HepG2 (cell line): ENCODE results near the gene PRDX6. TPM values are rescaled to one million over a fixed set of nuclear protein-coding genes. Genes with fewer than 3 reads are reported as not detected.

ENCODE experiments used
- ATAC-seq: fragments of 200-7000 bp; cut with Tn5 transposase; 3 replicates; pipeline ENCODE4 v1.9.1; 2020; ENCODE audit warnings: mild to moderate bottlenecking, moderate library complexity
- BruUV-seq: library from RNA; stranded (reverse); fragments of 400-500 nt; replicated peaks from 2 replicates; lab custom pipeline; 2021; lab: Mats Ljungman, UMichigan
- CTCF ChIA-PET: fragments of 300-600 bp; formaldehyde crosslinking; extraction: SDS; loops from one replicate; lab custom pipeline; 2021; ENCODE audit warnings: low total read pairs, inconsistent platforms, low intra/inter-chr PET ratio; lab: Yijun Ruan, JAX
- POLR2A ChIA-PET: fragments of 350-600 bp; sonication (Branson Sonifier 250); formaldehyde crosslinking; loops from one replicate; lab custom pipeline; 2020; ENCODE audit warnings: antibody characterized with exemption, inconsistent platforms; lab: Yijun Ruan, JAX
- DNase-seq: peaks from one replicate; pipeline ENCODE4 v3.0.0-alpha.2; 2015; ENCODE audit warnings: low spot score
- FAIRE-seq: peaks from 3 replicates; lab custom pipeline; 2011; peaks lifted over from hg19 to GRCh38; lab: Jason Lieb, UNC
- H2AFZ ChIP-seq: one replicate; pipeline ENCODE4 v1.6.1; 2011; ENCODE audit warnings: low read length, inconsistent platforms
- H3K27ac ChIP-seq: fragments of 300-600 bp; 3 replicates; pipeline ENCODE4 v1.8.0; 2011; ENCODE audit warnings: mixed run types, mild to moderate bottlenecking, mixed read lengths, low read length, inconsistent platforms; ENCODE audit not compliant: insufficient read depth; ENCODE audit errors: extremely low read length
- H3K27me3 ChIP-seq, 2 experiments: fragments of 200-600 bp in 1 of 2; 2 replicates in 1 of 2; 3 replicates in 1 of 2; pipeline versions ENCODE4 v1.6.0 to v1.8.0; 2011; ENCODE audit warnings: low read length in 2 of 2, mild to moderate bottlenecking in 2 of 2, moderate library complexity in 2 of 2, inconsistent platforms in 1 of 2; ENCODE audit not compliant: insufficient read depth in 2 of 2, control insufficient read depth in 1 of 2
- H3K36me3 ChIP-seq, 2 experiments: fragments of 200-600 bp in 1 of 2; replicated peaks in 1 of 2; 2 replicates in 1 of 2; 3 replicates in 1 of 2; pipeline versions ENCODE4 v1.5.1 to v1.8.0; 2011; ENCODE audit warnings: low read length in 2 of 2, inconsistent platforms in 1 of 2; ENCODE audit not compliant: insufficient read depth in 2 of 2, control insufficient read depth in 1 of 2
- H3K4me1 ChIP-seq: 2 replicates; pipeline ENCODE4 v1.5.1; 2012; ENCODE audit warnings: low read length, inconsistent platforms; ENCODE audit not compliant: insufficient read depth
- H3K4me2 ChIP-seq: 2 replicates; pipeline ENCODE4 v1.6.0; 2011; ENCODE audit warnings: low read depth, low read length, inconsistent platforms
- H3K4me3 ChIP-seq, 3 experiments: fragments of 200-600 bp in 1 of 3; sonication (generic), shearing (Covaris generic) in 1 of 3; replicated peaks in 1 of 3; 2 replicates each; pipeline ENCODE4 v1.5.1; 2011 to 2016; ENCODE audit warnings: low read length in 3 of 3, inconsistent platforms in 2 of 3, low read depth in 2 of 3, mild to moderate bottlenecking in 2 of 3, control low read depth in 1 of 3, mixed read lengths in 1 of 3; ENCODE audit not compliant: insufficient read depth in 1 of 3
- H3K79me2 ChIP-seq: one replicate; pipeline ENCODE4 v1.6.1; 2011; ENCODE audit warnings: low read length, inconsistent platforms; ENCODE audit not compliant: insufficient read depth
- H3K9ac ChIP-seq: 2 replicates; pipeline ENCODE4 v1.6.0; 2011; ENCODE audit warnings: mild to moderate bottlenecking, low read depth, low read length, inconsistent platforms; ENCODE audit not compliant: insufficient read depth
- H3K9me3 ChIP-seq: 2 replicates; pipeline ENCODE4 v1.5.1; 2012; ENCODE audit warnings: mild to moderate bottlenecking, low read length
- H4K20me1 ChIP-seq: 2 replicates; pipeline ENCODE4 v1.6.0; 2011; ENCODE audit warnings: inconsistent platforms, mild to moderate bottlenecking, low read length, moderate library complexity; ENCODE audit not compliant: insufficient read depth
- CHD2 ChIP-seq: IDR thresholded peaks from 2 replicates; pipeline ENCODE4 v1.6.1; 2011; ENCODE audit warnings: low read depth, low read length, improper control_type of control experiment
- IRF2 ChIP-seq: IDR thresholded peaks from 2 replicates; pipeline ENCODE4 v1.6.1; 2018; ENCODE audit warnings: missing genetic modification reagents, missing compliant biosample characterization
- NCOA5 ChIP-seq: sonication (generic); formaldehyde crosslinking; IDR thresholded peaks from 2 replicates; pipeline ENCODE4 v1.4.0; 2020; ENCODE audit warnings: missing genetic modification reagents
- NPAS2 ChIP-seq: sonication (generic); formaldehyde crosslinking; IDR thresholded peaks from 2 replicates; pipeline ENCODE4 v1.8.0; 2022; ENCODE audit warnings: mild to moderate bottlenecking, missing genetic modification reagents, borderline replicate concordance
- RCOR2 ChIP-seq: IDR thresholded peaks from 2 replicates; pipeline ENCODE4 v1.6.1; 2016; ENCODE audit warnings: missing biosample characterization, missing genetic modification reagents
- ZNF567 ChIP-seq: sonication (generic); formaldehyde crosslinking; IDR thresholded peaks from 2 replicates; pipeline ENCODE4 v1.8.1; 2023; ENCODE audit warnings: mild to moderate bottlenecking, missing genetic modification reagents, borderline replicate concordance
- ZSCAN30 ChIP-seq: sonication (generic); formaldehyde crosslinking; IDR thresholded peaks from 2 replicates; pipeline ENCODE4 v1.5.0; 2020; ENCODE audit warnings: mild to moderate bottlenecking, missing genetic modification reagents
- WGBS: methylation state at CpG from one replicate; pipeline ENCODE4 v1.1.6; 2017; ENCODE audit warnings: low lambda C conversion rate; 5-methylcytosine and 5-hydroxymethylcytosine counted together
- in situ Hi-C: cut with HindIII; loops from 2 replicates; pipeline ENCODE4 v1.10.0; 2017; ENCODE audit warnings: low pct_unique_long_range_greater_than_20kb; ENCODE audit not compliant: extremely low pct_ligation_motif_present
- intact Hi-C: fragments of 100-400 bp; cut with micrococcal nuclease; formaldehyde crosslinking; loops from one replicate; pipeline ENCODE4 v1.10.0; 2022; ENCODE audit not compliant: unreplicated experiment
- polyA plus RNA-seq, 8 experiments: library from polyadenylated mRNA; depleted of rRNA in 3 of 8; stranded (reverse) in 7 of 8; unstranded in 1 of 8; fragments of >200 nt; fragmentation: Illumina TruSeq in 4 of 8; extraction: Trizol in 4 of 8; gene quantifications; 2 replicates each; pipeline versions ENCODE4 v1.2.1 to v1.2.3, GENCODE V29; 2011 to 2016; ENCODE audit warnings: low read depth in 4 of 8, missing spikeins in 1 of 8, mixed read lengths in 1 of 8; ENCODE audit not compliant: insufficient read depth in 1 of 8
- total RNA-seq, 5 experiments: library from RNA; depleted of rRNA; stranded (reverse); fragments of >200 nt; fragmentation: Illumina TruSeq; extraction: Trizol; gene quantifications; 2 replicates each; pipeline ENCODE4 v1.2.3, GENCODE V29; 2016; ENCODE audit warnings: low read depth in 1 of 5
- TF ChIP-seq, protein P1 (sequence below): sonication (generic); formaldehyde crosslinking; IDR thresholded peaks from 2 replicates; pipeline ENCODE4 v1.4.0; 2020; ENCODE audit warnings: mild to moderate bottlenecking, missing genetic modification reagents
- TF ChIP-seq, protein P2 (sequence below): sonication (generic); formaldehyde crosslinking; IDR thresholded peaks from 2 replicates; pipeline ENCODE4 v1.4.0; 2020; ENCODE audit warnings: mild to moderate bottlenecking, missing genetic modification reagents
- TF ChIP-seq, protein P3 (sequence below): sonication (generic); formaldehyde crosslinking; IDR thresholded peaks from 2 replicates; pipeline ENCODE4; 2020; ENCODE audit warnings: missing genetic modification reagents, mild to moderate bottlenecking, borderline replicate concordance
- TF ChIP-seq, protein P4 (sequence below): sonication (generic); formaldehyde crosslinking; IDR thresholded peaks from 2 replicates; pipeline ENCODE4 v1.5.0; 2020; ENCODE audit warnings: missing genetic modification reagents
- TF ChIP-seq, protein P5 (sequence below): sonication (generic); formaldehyde crosslinking; conservative IDR thresholded peaks from 2 replicates; pipeline ENCODE4 v1.4.0; 2020; ENCODE audit warnings: missing genetic modification reagents
- TF ChIP-seq, protein P6 (sequence below): sonication (generic); formaldehyde crosslinking; IDR thresholded peaks from 2 replicates; pipeline ENCODE4 v1.5.0; 2020; ENCODE audit warnings: mild to moderate bottlenecking, missing genetic modification reagents
- TF ChIP-seq, protein P7 (sequence below): sonication (generic); formaldehyde crosslinking; IDR thresholded peaks from 2 replicates; pipeline ENCODE4 v1.5.0; 2020; ENCODE audit warnings: missing genetic modification reagents

The PRDX6 gene
- total and polyA plus RNA-seq, 2 of the 13 experiments (the other 11 are each of a cell fraction or from before 2014, with no cell fraction given), result 224 to 309 TPM

DNA sequence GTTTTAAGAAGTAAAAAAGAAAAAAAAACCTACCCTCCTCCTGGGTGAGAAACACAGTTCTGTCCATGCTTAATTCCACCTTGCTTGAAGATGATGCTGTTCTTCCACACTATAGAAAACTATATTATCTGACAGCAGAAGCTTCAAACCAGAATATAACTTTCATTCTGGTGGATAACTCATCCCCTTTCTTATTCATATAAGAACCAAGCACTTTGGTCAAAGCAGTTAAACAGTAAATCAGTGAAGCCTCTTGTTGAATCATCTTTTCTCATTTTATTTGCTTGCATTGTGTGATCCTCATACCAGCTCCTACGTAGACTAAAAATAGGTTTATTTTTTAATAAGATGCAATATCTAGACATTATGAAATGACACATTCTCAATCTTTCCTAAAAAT is 36.7 kb upstream of the PRDX6 start:
- BruUV-seq, result no TSS peak
- in situ Hi-C loops, result no loop called here

More for the DNA sequence above, 36.7 kb upstream of the PRDX6 start:
- Histone ChIP-seq H3K9me3 (no peaks in the 10 kb centered on the region), H3K4me2 (no peak overlapping the region), H3K27me3 (no peaks in the 10 kb centered on the region), H3K79me2 (no peaks in the 10 kb centered on the region), H3K27ac (no peak overlapping the region), H3K4me1 (peaks cover 22% of the 10 kb centered on the region), H3K4me3 (no peak overlapping the region), H3K9ac (no peak overlapping the region), H2AFZ (no peak overlapping the region), H4K20me1 (no peaks in the 10 kb centered on the region), H3K36me3 (no peaks in the 10 kb centered on the region)
- ChIA-PET POLR2A (no interaction called here), CTCF (no interaction called here)
- DNase-seq, result no peak
- TF ChIP-seq NPAS2 (CRISPR knock-in tag) (no peak), CHD2 (no peak), ZNF567 (no peak), ZSCAN30 (CRISPR knock-in tag) (no peak), IRF2 (CRISPR knock-in tag) (no peak), RCOR2 (no peak), NCOA5 (CRISPR knock-in tag) (no peak)
- TF ChIP-seq, protein P1, sequence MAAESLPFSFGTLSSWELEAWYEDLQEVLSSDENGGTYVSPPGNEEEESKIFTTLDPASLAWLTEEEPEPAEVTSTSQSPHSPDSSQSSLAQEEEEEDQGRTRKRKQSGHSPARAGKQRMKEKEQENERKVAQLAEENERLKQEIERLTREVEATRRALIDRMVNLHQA (CRISPR knock-in tag), result no peak
- TF ChIP-seq, protein P2, sequence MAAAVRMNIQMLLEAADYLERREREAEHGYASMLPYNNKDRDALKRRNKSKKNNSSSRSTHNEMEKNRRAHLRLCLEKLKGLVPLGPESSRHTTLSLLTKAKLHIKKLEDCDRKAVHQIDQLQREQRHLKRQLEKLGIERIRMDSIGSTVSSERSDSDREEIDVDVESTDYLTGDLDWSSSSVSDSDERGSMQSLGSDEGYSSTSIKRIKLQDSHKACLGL (CRISPR knock-in tag), result no peak
- TF ChIP-seq, protein P3, sequence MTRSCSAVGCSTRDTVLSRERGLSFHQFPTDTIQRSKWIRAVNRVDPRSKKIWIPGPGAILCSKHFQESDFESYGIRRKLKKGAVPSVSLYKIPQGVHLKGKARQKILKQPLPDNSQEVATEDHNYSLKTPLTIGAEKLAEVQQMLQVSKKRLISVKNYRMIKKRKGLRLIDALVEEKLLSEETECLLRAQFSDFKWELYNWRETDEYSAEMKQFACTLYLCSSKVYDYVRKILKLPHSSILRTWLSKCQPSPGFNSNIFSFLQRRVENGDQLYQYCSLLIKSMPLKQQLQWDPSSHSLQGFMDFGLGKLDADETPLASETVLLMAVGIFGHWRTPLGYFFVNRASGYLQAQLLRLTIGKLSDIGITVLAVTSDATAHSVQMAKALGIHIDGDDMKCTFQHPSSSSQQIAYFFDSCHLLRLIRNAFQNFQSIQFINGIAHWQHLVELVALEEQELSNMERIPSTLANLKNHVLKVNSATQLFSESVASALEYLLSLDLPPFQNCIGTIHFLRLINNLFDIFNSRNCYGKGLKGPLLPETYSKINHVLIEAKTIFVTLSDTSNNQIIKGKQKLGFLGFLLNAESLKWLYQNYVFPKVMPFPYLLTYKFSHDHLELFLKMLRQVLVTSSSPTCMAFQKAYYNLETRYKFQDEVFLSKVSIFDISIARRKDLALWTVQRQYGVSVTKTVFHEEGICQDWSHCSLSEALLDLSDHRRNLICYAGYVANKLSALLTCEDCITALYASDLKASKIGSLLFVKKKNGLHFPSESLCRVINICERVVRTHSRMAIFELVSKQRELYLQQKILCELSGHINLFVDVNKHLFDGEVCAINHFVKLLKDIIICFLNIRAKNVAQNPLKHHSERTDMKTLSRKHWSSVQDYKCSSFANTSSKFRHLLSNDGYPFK (CRISPR knock-in tag), result no peak
- TF ChIP-seq, protein P4, sequence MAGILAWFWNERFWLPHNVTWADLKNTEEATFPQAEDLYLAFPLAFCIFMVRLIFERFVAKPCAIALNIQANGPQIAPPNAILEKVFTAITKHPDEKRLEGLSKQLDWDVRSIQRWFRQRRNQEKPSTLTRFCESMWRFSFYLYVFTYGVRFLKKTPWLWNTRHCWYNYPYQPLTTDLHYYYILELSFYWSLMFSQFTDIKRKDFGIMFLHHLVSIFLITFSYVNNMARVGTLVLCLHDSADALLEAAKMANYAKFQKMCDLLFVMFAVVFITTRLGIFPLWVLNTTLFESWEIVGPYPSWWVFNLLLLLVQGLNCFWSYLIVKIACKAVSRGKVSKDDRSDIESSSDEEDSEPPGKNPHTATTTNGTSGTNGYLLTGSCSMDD (CRISPR knock-in tag), result no peak
- TF ChIP-seq, protein P5, sequence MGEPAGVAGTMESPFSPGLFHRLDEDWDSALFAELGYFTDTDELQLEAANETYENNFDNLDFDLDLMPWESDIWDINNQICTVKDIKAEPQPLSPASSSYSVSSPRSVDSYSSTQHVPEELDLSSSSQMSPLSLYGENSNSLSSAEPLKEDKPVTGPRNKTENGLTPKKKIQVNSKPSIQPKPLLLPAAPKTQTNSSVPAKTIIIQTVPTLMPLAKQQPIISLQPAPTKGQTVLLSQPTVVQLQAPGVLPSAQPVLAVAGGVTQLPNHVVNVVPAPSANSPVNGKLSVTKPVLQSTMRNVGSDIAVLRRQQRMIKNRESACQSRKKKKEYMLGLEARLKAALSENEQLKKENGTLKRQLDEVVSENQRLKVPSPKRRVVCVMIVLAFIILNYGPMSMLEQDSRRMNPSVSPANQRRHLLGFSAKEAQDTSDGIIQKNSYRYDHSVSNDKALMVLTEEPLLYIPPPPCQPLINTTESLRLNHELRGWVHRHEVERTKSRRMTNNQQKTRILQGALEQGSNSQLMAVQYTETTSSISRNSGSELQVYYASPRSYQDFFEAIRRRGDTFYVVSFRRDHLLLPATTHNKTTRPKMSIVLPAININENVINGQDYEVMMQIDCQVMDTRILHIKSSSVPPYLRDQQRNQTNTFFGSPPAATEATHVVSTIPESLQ (CRISPR knock-in tag), result no peak
- TF ChIP-seq, protein P6, sequence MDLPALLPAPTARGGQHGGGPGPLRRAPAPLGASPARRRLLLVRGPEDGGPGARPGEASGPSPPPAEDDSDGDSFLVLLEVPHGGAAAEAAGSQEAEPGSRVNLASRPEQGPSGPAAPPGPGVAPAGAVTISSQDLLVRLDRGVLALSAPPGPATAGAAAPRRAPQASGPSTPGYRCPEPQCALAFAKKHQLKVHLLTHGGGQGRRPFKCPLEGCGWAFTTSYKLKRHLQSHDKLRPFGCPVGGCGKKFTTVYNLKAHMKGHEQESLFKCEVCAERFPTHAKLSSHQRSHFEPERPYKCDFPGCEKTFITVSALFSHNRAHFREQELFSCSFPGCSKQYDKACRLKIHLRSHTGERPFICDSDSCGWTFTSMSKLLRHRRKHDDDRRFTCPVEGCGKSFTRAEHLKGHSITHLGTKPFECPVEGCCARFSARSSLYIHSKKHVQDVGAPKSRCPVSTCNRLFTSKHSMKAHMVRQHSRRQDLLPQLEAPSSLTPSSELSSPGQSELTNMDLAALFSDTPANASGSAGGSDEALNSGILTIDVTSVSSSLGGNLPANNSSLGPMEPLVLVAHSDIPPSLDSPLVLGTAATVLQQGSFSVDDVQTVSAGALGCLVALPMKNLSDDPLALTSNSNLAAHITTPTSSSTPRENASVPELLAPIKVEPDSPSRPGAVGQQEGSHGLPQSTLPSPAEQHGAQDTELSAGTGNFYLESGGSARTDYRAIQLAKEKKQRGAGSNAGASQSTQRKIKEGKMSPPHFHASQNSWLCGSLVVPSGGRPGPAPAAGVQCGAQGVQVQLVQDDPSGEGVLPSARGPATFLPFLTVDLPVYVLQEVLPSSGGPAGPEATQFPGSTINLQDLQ (CRISPR knock-in tag), result no peak
- TF ChIP-seq, protein P7, sequence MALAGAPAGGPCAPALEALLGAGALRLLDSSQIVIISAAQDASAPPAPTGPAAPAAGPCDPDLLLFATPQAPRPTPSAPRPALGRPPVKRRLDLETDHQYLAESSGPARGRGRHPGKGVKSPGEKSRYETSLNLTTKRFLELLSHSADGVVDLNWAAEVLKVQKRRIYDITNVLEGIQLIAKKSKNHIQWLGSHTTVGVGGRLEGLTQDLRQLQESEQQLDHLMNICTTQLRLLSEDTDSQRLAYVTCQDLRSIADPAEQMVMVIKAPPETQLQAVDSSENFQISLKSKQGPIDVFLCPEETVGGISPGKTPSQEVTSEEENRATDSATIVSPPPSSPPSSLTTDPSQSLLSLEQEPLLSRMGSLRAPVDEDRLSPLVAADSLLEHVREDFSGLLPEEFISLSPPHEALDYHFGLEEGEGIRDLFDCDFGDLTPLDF, result no peak
- intact Hi-C loops, result loop anchor here (2.0 kb wide), 1 partner anchor 32 kb away; no protein-coding TSS in a partner anchor
- peak; percentile 12 for FAIRE-seq
- ATAC-seq, result no peak
- WGBS, result 96% methylated on average over 1 of the region's 1 CpG
